ENCODE results near the gene NES.

The NES gene

GRCh38 chr1:156725683-156726280 lies 48.6 kb upstream of the NES start (continued):
- peak; percentile 43; the same call in 1 of the 2 replicates for TF ChIP-seq ZBTB11 (tag by site-specific recombination; conservative IDR thresholded peaks at IDR 0.05; ENCODE audit: low read depth)
- TF ChIP-seq ZNF148 (tag by site-specific recombination; IDR thresholded peaks at IDR 0.05; ENCODE audit: borderline replicate concordance): no peak
- peak; percentile 43 for TF ChIP-seq ZNF335 (tag by site-specific recombination; conservative IDR thresholded peaks at IDR 0.05)
- 0 out of 2 replicates have a peak, but pooled peaks have one; percentile 34 for TF ChIP-seq ZBTB20 (tag by site-specific recombination; IDR thresholded peaks at IDR 0.05)
- TF ChIP-seq ZNF214 (tag by site-specific recombination; IDR thresholded peaks at IDR 0.05; ENCODE audit: borderline replicate concordance): no peak
- 0 out of 2 replicates have a peak, but pooled peaks have one; percentile 14 for TF ChIP-seq ZBTB10 (tag by site-specific recombination; IDR thresholded peaks at IDR 0.05)
- TF ChIP-seq ZBTB48 (tag by site-specific recombination; IDR thresholded peaks at IDR 0.05): peak; percentile 33; the same call in 1 of the 2 replicates
- TF ChIP-seq ZIC2 (tag by site-specific recombination; IDR thresholded peaks at IDR 0.05): no peak
- TF ChIP-seq ZNF660 (tag by site-specific recombination; IDR thresholded peaks at IDR 0.05): peak; percentile 56; the same call in 1 of the 2 replicates
- peak; percentile 92 for TF ChIP-seq ZNF76 (tag by site-specific recombination; IDR thresholded peaks at IDR 0.05; ENCODE audit: borderline replicate concordance, low read depth)
- peak; percentile 52; the same call in 1 of the 2 replicates for TF ChIP-seq BCL11A (tag by site-specific recombination; IDR thresholded peaks at IDR 0.05; ENCODE audit: low read depth)
- no peak for TF ChIP-seq OVOL3 (tag by site-specific recombination; IDR thresholded peaks at IDR 0.05)
- TF ChIP-seq ZBTB26 (tag by site-specific recombination; optimal IDR thresholded peaks at IDR 0.05): peak; percentile 21
- peak; percentile 41; the same call in 1 of the 2 replicates for TF ChIP-seq ZXDB (tag by site-specific recombination; IDR thresholded peaks at IDR 0.05)
- TF ChIP-seq ZNF600 (tag by site-specific recombination; IDR thresholded peaks at IDR 0.05): peak; percentile 97
- peak; percentile 44; the same call in 1 of the 2 replicates for TF ChIP-seq ZFP69B (tag by site-specific recombination; IDR thresholded peaks at IDR 0.05)
- TF ChIP-seq KLF7 (tag by site-specific recombination; IDR thresholded peaks at IDR 0.05; ENCODE audit: borderline replicate concordance): no peak
- peak; percentile 52; the same call in 1 of the 2 replicates for TF ChIP-seq KLF16 (tag by site-specific recombination; IDR thresholded peaks at IDR 0.05)
- TF ChIP-seq ZSCAN30 (tag by site-specific recombination; IDR thresholded peaks at IDR 0.05): peak; percentile 87
- no peak for TF ChIP-seq ZNF114 (tag by site-specific recombination; IDR thresholded peaks at IDR 0.05)
- TF ChIP-seq ZNF391 (tag by site-specific recombination; IDR thresholded peaks at IDR 0.05; ENCODE audit: borderline replicate concordance, low read depth): peak; percentile 20; the same call in 1 of the 2 replicates
- peak; percentile 50; the same call in 1 of the 2 replicates for TF ChIP-seq REST (tag by site-specific recombination; IDR thresholded peaks at IDR 0.05)
- 0 out of 2 replicates have a peak, but pooled peaks have one; percentile 33 for TF ChIP-seq ZBTB21 (tag by site-specific recombination; IDR thresholded peaks at IDR 0.05)

All from HEK293 (cell line).